NCI-H128 (cell line): ENCODE data around the gene MCM5.
"Not testable (repeated sequence)": the region's sequence is repeated elsewhere in the genome, so short reads cannot be mapped to it uniquely, and the experiment has no call there.

Experiments used
- DNase-seq: peaks from one replicate; lab custom pipeline; 2025; ENCODE audit not compliant: unreplicated experiment; lab: John Stamatoyannopoulos, UW

The MCM5 gene

DNA sequence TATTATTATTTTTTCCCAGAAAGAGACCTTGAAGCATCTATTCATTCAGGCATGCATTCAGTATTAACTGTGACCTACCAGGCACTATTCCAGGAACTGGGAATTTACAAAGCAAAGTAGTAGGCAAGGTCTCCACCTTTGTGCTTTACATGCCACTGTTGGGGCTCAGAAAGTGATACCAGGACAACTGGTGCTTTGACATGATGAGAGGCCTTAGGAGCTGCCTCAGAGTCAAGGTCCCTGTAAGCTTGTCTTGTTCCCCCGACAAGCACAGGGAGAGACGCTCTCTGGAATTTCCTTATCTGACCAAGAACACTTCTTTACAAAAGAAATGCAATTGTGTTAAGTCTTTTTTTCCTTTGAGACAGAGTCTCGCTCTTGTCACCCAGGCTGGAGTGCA, 21.3 kb upstream of the MCM5 start:
- DNase-seq = no peak

DNA sequence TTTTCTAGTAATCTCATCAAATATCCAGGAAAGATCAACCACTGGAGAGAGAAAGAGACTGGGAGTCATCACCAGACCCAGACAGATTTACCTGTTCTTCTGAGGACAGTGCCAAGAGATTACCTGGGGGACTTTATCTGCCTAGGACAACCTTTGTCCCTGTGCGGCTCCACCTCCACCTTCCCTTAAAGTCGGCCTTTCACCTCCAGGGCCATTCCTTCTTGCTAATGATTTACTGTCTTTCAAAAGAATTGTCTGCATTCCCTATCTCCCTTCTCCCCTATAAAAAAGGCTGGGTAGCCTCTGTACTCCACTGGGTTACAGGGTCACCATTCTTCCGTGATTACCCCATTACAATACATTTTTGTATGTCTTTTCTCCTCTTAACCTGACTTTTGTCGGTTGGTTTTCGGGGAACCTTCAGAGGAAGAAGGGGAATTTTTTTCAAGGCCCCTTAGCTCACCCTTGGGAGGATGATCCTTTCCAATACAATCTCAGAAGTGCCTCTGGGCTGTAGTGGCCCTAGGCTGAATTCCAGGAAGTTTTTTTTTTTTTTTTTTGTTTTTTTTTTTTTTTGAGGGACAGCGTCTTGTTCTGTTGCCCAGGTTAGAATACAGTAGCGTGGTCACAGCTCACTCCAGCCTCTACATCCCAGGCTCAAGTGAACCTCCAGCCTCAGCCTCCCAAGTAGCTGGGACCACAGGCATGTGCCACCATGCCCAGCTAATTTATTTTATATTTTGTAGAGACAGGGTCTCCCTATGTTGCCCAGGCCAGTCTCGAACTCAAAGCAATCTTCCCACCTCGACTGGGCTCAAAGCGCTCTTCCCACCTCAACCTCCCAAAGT, 20.6 kb upstream of the MCM5 start:
- DNase-seq = no peak

DNA sequence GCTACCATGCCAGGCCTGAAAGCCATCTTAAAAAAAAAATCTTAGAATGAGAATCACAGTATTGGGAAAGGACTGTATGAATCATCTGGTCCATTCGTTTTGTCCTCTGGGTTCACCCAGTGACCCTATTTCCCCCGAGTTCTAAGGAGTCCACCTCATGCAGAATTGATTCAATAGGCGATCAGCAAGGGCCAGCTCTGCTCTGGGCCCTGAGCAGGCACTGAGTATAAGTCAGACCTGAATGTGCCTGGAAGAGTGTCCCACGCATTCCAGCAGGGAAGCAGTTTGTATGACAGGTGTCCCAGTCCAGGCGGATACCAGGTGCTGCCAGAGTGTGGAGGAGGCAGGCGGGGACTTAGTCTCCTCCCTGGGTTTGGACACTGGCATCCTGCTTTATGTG, 19.9 kb upstream of the MCM5 start:
- DNase-seq = no peak

DNA sequence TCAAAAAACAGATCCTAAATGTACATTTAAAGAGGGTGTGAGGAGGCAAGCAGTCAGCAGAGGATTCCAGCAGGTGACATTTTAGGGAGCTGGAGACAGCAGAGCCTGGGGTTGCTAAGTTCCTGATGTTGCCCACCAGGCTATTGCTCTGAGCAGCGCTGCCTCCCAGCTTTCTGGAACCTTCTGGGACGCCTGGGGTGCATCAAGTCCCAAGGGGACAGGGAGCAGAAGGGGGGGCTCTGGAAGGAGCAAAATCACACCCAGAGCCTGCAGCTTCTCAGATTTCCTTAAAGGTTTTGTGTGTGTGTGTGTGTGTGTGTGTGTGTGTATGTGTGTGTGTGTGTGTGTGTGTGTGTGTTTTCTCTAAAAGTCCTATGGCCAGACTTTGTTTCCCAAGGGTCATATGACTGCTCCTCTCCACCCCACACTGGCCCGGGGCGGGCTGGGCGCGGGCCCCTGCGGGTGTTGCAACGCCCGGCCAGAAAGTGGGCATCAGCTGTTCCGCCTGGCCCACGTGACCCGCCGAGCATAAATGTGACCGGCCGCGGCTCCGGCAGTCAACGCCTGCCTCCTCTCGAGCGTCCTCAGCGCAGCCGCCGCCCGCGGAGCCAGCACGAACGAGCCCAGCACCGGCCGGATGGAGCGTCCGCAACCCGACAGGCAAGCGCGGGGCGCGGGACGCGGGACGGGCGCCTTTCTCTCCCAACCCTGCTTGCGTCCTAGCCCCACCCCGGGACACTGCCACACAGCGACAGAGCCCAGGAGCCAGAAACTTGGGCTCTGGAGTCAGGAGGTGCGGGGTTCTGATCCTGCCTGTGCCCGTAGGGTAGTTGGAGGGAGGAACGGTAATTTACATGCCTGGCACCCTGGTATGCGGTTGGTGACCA, 19.2 kb upstream of the MCM5 start, which contains the start of gene HMOX1:
TSS of gene HMOX1 (plus strand) at position 560 of the 887 bp plus-strand sequence. CDS start at position 638, 78 bp downstream.
- DNase-seq = peak; percentile 3

DNA sequence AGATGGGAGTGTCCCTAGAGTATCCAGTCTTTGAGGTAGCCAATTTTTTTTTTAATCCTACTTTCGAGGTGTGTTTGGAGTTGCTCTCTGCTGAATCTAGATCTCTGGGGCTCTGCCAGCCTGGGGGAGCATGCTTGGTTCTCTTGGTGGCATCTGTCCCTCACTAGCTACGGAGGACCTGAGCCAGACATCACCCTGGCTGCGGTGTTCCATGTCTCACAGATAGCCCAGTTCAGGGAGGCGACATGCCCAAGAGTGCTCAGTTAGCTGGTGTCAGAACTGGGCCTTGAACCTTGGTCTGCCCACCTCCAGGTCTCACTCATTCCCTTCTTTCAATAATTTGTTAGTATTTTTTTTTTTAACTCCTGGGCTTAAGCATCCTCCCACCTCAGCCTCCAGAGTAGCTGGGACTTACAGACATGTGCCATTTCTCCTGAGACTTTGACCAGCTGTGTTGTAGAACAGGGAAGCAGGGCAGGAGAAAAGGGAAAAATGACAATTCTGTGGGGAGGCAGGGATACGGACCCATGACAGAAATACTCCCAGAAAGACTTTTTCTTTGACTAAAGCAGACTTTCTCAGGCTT, 18.4 kb upstream of the MCM5 start:
- DNase-seq = no peak

DNA sequence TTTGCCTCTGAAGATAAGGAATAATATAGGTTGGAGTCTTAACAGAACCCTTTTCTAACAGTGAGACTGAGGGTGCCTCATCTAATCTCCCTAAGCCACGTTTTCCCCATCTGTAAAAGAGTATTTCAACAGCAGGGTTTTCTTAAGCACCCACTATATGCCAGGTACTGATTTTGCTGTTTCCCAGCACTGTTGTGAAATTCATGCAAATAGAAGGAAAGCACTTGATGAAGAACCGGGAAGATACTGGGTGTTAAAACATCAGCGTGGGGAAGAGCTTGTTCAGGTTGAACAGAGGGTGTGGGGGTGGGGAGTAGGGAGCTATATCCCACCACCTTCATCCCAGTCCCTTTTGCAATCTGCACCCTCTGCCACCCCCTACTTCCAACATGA, 16.3 kb upstream of the MCM5 start:
- no peak for DNase-seq

DNA sequence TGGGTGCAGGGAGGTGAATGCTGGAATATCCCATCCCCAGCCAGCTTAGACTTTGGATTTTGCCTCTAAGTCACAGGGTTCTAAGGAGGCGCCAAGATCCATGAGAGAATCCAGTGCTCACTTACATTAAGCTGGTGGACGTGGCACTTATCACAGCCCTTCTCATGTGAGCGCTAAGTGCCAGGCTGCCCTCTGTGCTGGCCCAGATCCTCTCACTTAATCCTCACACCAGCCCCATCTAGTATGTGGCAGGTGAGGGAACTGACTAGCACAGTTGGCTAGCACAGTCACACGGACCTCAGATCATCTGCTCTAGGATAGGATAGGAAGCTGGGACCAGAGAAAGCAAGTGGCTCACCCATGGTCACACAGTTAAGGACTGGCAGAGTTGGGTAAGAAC, 15.4 kb upstream of the MCM5 start:
- no peak for DNase-seq

DNA sequence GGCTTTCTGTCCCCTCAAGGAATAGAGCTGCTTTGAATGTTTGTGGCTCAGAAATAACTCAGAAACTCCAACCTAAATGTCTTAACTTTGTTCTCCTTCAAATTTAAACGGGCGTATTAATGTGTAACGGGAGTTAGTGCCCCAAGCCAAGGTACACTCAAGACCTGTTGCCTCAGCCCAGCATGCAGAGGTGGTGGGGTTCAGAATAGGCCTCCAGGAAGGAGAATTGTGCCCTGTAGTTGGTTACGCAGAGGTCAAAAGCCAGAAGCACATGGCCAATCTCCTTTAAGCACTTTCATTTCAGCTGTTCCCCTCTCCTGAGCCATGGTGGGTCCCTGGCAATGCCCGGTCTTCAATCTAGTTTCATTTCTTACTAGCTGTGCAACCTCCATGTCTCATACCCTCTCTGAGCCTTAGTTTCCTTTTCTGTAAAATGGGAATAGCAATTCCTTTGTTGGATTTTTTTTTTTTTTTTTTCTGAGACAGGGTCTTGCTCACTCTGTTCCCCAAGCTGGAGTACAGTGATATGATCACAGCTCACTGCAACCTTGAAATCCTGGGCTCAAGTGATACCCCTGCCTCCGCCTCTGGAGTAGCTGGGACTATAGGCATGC, 14.9 kb upstream of the MCM5 start:
- no peak for DNase-seq

DNA sequence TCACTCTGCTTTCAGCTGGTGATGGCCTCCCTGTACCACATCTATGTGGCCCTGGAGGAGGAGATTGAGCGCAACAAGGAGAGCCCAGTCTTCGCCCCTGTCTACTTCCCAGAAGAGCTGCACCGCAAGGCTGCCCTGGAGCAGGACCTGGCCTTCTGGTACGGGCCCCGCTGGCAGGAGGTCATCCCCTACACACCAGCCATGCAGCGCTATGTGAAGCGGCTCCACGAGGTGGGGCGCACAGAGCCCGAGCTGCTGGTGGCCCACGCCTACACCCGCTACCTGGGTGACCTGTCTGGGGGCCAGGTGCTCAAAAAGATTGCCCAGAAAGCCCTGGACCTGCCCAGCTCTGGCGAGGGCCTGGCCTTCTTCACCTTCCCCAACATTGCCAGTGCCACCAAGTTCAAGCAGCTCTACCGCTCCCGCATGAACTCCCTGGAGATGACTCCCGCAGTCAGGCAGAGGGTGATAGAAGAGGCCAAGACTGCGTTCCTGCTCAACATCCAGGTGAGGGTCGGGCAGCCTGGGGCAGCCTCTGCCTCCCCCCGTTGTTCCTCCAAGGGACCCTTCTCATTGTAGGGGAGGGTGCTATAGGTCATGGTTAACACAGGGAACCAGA, 13.2 kb upstream of the MCM5 start:
- DNase-seq = no peak

DNA sequence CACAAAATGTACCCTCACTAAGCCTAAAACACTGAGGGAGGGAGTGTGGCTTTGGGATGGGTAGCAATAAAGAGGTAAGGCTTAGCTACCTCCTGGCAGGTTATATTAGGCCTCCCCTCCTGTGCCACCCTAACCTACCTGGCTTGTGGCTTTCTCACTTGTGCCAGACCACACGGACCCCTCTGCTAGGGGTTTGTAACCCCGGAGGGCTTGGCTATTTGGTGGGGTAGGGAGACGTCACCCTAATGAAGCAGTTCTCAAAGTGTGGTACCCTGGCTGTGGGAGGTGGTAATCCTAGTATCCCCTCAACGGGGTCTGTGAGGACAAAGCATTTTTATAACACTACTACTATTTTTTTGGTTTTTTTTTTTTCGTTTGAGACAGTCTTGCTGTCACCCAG, 9.0 kb upstream of the MCM5 start:
- DNase-seq = no peak

DNA sequence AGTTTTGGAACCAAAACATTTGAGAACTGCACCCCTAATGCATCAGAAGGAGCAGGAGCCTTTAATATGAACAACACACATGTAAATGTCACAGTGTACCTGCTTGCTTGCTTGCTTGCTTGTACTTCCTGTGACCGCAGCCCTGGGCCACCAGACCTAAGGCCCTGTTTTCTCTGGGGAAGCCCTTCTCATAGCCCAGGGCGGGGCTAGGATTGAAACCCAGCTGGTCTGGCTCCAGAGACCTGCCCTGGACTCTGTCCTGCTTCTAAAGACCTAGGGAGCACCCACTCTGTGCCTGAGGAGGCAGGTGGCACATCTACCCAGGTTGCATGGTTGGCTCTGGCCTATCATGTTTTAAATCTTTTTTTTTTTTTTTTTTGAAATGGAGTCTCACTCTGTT, 7.6 kb upstream of the MCM5 start:
- DNase-seq = no peak

DNA sequence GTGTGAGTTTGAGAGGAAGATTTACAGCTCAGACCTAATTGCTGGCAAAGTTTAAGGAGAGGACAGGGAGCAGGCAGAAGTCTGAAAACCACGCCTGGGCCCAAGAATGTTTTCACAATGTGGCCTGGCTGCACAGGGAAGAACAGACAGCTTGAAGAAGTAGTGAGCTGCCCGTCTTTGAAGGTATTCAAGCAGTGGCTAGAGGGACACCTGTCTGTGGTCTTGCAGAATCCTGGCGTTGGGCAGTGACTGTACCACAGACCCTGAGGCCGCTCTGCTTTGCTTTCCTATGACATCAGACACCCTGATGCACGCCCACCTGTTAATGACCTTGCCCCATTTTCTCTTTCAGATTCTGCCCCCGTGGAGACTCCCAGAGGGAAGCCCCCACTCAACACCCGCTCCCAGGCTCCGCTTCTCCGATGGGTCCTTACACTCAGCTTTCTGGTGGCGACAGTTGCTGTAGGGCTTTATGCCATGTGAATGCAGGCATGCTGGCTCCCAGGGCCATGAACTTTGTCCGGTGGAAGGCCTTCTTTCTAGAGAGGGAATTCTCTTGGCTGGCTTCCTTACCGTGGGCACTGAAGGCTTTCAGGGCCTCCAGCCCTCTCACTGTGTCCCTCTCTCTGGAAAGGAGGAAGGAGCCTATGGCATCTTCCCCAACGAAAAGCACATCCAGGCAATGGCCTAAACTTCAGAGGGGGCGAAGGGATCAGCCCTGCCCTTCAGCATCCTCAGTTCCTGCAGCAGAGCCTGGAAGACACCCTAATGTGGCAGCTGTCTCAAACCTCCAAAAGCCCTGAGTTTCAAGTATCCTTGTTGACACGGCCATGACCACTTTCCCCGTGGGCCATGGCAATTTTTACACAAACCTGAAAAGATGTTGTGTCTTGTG, 6.6 kb upstream of the MCM5 start:
- DNase-seq = no peak

DNA sequence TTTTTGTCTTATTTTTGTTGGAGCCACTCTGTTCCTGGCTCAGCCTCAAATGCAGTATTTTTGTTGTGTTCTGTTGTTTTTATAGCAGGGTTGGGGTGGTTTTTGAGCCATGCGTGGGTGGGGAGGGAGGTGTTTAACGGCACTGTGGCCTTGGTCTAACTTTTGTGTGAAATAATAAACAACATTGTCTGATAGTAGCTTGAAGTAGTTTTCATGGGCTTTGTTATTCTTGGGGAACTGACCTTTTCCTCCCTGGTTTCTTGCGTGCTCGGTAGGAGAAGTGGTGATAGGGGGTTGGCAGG, 6.0 kb upstream of the MCM5 start:
- DNase-seq = no peak

DNA sequence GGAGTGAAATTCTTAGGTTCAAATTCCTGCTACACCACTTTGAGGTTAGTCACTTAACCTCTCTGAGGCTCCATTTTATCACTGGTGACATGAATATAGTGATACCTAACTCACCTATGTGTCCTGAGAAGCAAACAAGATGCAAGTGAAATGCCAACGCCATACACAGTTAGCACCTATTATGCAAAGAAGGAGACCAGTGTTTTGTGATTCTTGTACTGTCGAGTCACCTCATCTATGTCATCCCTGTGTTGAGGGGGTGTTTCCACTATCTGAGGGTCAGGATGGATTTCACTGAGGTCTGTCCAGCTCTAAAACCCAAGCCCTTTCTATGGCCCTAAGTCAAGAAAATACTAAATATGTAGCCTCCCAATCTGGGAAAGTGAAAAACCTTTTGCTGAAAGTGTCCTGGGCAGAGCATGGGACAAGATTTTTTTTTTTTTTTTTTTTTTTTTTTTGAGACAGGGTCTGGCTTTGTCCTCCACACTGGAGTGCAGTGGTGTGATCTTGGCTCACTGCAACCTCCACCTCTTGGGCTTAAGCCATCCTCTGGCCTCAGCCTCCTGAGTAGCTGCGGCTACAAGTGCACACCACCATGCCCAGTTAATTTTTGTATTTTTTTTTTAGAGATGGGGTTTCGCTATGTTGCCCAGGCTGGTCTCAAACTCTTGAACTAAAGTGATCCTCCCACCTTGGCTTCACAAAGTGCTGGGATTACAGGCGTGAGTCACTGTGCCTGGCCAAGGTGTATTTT, 5.0 kb upstream of the MCM5 start:
- no peak for DNase-seq

DNA sequence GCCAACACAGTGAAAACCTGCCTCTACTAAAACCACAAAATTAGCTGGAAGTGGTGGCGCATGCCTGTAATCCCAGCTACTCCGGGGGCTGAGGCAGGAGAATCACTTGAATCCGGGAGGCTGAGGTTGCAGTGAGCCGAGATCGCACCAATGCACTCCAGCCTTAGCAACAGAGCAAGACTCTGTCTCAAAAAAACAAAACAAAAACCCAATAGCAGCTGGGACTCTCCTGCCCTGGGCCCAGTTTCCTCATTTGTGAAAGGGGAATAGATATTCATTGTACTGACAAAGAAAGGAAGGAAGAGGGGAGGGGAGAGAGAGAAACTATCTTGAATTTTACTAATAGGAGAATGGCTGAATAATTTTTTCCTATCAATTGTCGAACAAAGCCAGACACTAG, 3.3 kb upstream of the MCM5 start:
- DNase-seq = not testable (repeated sequence)

DNA sequence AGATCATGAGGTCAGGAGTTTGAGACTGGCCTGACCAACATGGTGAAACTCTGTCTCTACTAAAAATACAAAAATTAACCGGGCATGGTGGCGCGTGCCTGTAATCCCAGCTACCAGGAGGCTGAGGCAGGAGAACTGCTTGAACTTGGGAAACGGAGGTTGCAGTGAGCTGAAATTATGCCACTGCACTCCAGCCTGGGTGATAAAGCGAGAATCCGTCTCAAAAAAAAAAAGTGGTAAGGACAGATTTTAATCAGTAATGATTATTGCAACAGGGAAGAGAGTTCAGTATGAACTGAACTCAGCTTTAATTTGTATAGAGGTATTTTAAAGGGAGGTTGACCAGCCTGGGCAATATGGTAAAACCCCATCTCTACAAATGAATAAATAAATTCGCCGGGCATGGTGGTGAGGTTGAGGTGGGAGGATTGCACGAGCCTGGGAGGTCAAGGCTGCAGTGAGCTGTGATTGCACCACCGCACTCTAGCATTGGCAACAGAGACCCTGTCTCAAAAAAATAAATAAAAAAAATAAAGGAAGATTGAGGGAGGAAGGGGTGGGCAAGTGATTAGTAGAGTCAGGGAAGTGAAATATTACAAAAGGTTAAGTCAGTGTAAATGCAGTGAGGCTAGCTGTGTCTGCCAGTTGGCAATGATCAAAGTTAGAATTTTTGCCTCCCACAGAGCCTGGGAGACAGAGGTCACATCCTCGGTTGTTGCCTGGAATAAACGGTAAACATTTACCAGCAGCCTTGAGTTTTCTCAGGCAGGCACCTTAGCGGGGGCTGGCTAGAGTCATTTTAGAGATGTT, 2.6 kb upstream of the MCM5 start:
- DNase-seq = no peak

DNA sequence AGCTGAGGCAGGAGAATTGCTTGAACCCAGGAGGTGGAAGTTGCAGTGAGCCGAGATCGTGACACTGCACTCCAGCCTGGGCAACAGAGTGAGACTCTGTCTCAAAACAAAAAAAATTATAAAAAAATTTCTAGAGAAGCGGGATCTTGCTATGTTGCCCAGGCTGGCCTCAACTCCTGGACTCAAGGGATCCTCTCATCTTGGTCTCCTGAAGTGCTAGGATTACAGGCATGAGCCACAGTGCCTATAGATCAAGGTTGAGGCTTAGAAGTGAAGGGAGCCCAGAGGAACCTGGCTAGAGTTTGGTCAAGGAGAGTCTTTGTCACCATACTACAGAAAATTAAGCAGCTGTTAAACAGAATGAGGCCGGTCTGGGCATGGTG, 1.4 kb upstream of the MCM5 start:
- DNase-seq = no peak

DNA sequence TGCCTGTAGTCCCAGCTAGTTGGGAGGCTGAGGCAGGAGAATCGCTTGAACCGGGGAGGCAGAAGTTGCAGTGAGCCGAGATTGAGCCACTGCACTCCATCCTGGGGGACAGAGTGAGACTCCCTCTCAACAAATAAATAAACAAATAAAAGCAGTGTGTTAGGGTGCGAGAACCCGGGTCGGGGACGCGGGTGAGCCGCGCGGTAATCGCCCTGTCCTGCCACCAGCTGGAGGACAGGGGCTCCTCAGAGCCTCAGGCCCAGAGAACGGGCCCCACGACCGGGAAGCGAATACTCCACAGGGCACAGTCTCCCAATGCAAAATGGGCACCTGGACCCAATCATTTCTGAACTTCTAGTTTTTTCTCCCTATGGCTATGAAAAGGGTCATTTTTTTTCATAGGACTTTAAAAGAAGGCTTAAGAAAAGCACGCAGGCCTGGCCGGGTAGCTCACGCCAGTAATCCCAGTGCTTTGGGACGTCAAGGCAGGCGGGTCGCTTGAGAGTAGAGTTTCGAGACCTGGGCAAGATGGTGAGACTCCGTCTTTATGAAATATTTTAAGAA, 744 bp upstream of the MCM5 start:
- no peak for DNase-seq

DNA sequence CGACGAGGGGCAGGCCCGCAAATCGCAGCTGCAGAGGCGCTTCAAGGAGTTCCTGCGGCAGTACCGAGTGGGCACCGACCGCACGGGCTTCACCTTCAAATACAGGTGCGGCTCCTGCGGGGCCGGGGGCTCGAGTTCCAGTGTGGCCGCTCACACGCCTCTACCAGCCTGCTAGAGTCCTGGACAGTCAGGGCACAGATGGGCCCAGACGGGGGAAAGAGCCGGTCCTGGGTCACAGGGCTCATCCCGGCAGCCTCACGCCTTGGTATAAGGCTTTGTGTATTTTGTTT, 506 bp downstream of the MCM5 start:
- DNase-seq = no peak
